IMR-90 (cell line): ENCODE measurements around the gene HNRNPC. TPM values are rescaled to one million over a fixed set of nuclear protein-coding genes. Genes with fewer than 3 reads are reported as not detected.

Source experiments
- ATAC-seq: fragments of 200-7000 bp; cut with Tn5 transposase; 2 replicates; pipeline ENCODE4 v1.9.1; 2020; ENCODE audit warnings: low read depth, mild to moderate bottlenecking, moderate library complexity
- BruUV-seq: library from RNA; stranded (reverse); fragments of 400-500 nt; replicated peaks from 2 replicates; lab custom pipeline; 2021; lab: Mats Ljungman, UMichigan
- CTCF ChIA-PET: fragments of 300-600 bp; formaldehyde crosslinking; extraction: SDS; loops from one replicate; lab custom pipeline; 2021; ENCODE audit warnings: antibody characterized with exemption; lab: Yijun Ruan, JAX
- POLR2A ChIA-PET: fragments of 300-600 bp; sonication (Branson Sonifier 250); formaldehyde crosslinking; loops from one replicate; lab custom pipeline; 2022; ENCODE audit warnings: antibody characterized with exemption; ENCODE audit not compliant: unreplicated experiment; lab: Charles Lee
- DNase-seq: peaks from one replicate; pipeline ENCODE4 v3.0.0; 2013
- H2AFZ ChIP-seq: replicated peaks from 2 replicates; pipeline ENCODE3; 2013; ENCODE audit warnings: low read length, mild to moderate bottlenecking; ENCODE audit not compliant: poor library complexity
- H2AK5ac ChIP-seq: 2 replicates; pipeline ENCODE4 v1.6.1; 2013; ENCODE audit warnings: low read depth, low read length, inconsistent platforms
- H2AK9ac ChIP-seq: replicated peaks from 2 replicates; pipeline ENCODE3; 2013; ENCODE audit warnings: mild to moderate bottlenecking, low read depth, low read length, moderate library complexity; ENCODE audit not compliant: poor library complexity
- H2BK120ac ChIP-seq: 2 replicates; pipeline ENCODE4 v1.6.1; 2013; ENCODE audit warnings: low read depth, low read length, inconsistent platforms
- H2BK15ac ChIP-seq: 3 replicates; pipeline ENCODE4 v1.6.1; 2013; ENCODE audit warnings: low read depth, low read length, inconsistent platforms
- H2BK20ac ChIP-seq: 2 replicates; pipeline ENCODE4 v1.6.1; 2013; ENCODE audit warnings: low read depth, mild to moderate bottlenecking, inconsistent platforms, low read length, moderate library complexity
- H2BK5ac ChIP-seq: 2 replicates; pipeline ENCODE4 v1.6.1; 2013; ENCODE audit warnings: mild to moderate bottlenecking, low read depth, low read length, inconsistent platforms; ENCODE audit not compliant: poor library complexity, severe bottlenecking
- H3K14ac ChIP-seq: replicated peaks from 2 replicates; pipeline ENCODE4 v1.6.1; 2013; ENCODE audit warnings: low read depth, low read length, inconsistent platforms
- H3K18ac ChIP-seq: 2 replicates; pipeline ENCODE4 v1.6.1; 2013; ENCODE audit warnings: low read depth, low read length, control low read depth
- H3K23ac ChIP-seq: 2 replicates; pipeline ENCODE4 v1.6.1; 2013; ENCODE audit warnings: low read depth, low read length, inconsistent platforms
- H3K27ac ChIP-seq: 2 replicates; pipeline ENCODE4 v1.5.1; 2013; ENCODE audit warnings: mild to moderate bottlenecking, control low read depth, low read length; ENCODE audit not compliant: insufficient read depth
- H3K27me3 ChIP-seq: 2 replicates; pipeline ENCODE4 v1.6.1; 2013; ENCODE audit warnings: low read length; ENCODE audit not compliant: control insufficient read depth, insufficient read depth
- H3K36me3 ChIP-seq: 2 replicates; pipeline ENCODE4 v1.6.1; 2013; ENCODE audit warnings: low read length, mixed read lengths; ENCODE audit not compliant: control insufficient read depth, insufficient read depth
- H3K4ac ChIP-seq: 2 replicates; pipeline ENCODE4 v1.6.1; 2013; ENCODE audit warnings: low read depth, low read length, inconsistent platforms
- H3K4me1 ChIP-seq: 2 replicates; pipeline ENCODE4 v1.6.1; 2013; ENCODE audit warnings: low read length, mixed read lengths; ENCODE audit not compliant: control insufficient read depth, insufficient read depth
- H3K4me2 ChIP-seq: 2 replicates; pipeline ENCODE4 v1.6.1; 2013; ENCODE audit warnings: low read depth, mild to moderate bottlenecking, control low read depth, low read length, moderate library complexity
- H3K4me3 ChIP-seq: 2 replicates; pipeline ENCODE4 v1.5.1; 2013; ENCODE audit warnings: low read depth, mild to moderate bottlenecking, control low read depth, low read length, moderate library complexity; ENCODE audit not compliant: insufficient read depth
- H3K56ac ChIP-seq: 2 replicates; pipeline ENCODE4 v1.6.1; 2013; ENCODE audit warnings: low read length, inconsistent platforms; ENCODE audit not compliant: insufficient read depth; ENCODE audit errors: extremely low read depth
- H3K79me1 ChIP-seq, 2 experiments: 2 replicates each; pipeline ENCODE4 v1.6.1; 2013; ENCODE audit warnings: low read length in 2 of 2, inconsistent platforms in 1 of 2, low read depth in 1 of 2
- H3K9ac ChIP-seq: 2 replicates; pipeline ENCODE4 v1.6.1; 2013; ENCODE audit warnings: low read depth, low read length, control low read depth
- H3K9me1 ChIP-seq: 2 replicates; pipeline ENCODE4 v1.6.1; 2013; ENCODE audit warnings: low read length, inconsistent platforms; ENCODE audit not compliant: insufficient read depth
- H3K9me3 ChIP-seq: 2 replicates; pipeline ENCODE4 v1.6.1; 2013; ENCODE audit warnings: low read length; ENCODE audit not compliant: control insufficient read depth, insufficient read depth
- H4K20me1 ChIP-seq: 2 replicates; pipeline ENCODE4 v1.6.1; 2013; ENCODE audit warnings: low read length, inconsistent platforms; ENCODE audit not compliant: insufficient read depth
- H4K5ac ChIP-seq: 2 replicates; pipeline ENCODE4 v1.6.1; 2013; ENCODE audit warnings: mild to moderate bottlenecking, low read depth, low read length, control low read depth
- H4K8ac ChIP-seq, 2 experiments: 2 replicates each; pipeline ENCODE4 v1.6.1; 2013; ENCODE audit warnings: low read depth in 2 of 2, low read length in 2 of 2, control low read depth in 1 of 2, inconsistent platforms in 1 of 2
- H4K91ac ChIP-seq: 2 replicates; pipeline ENCODE4 v1.6.1; 2013; ENCODE audit warnings: low read depth, low read length, inconsistent platforms; ENCODE audit not compliant: insufficient read depth
- CEBPB ChIP-seq: IDR thresholded peaks from 2 replicates; pipeline ENCODE4 v1.6.1; 2012; ENCODE audit warnings: low read depth, low read length, improper control_type of control experiment
- CTCF ChIP-seq: conservative IDR thresholded peaks from 2 replicates; pipeline ENCODE4 v1.5.1; 2012; ENCODE audit warnings: mild to moderate bottlenecking, low read depth, low read length, improper control_type of control experiment
- WGBS, 2 experiments: methylation state at CpG; one replicate each; pipeline versions ENCODE4 v1.1.5 to v1.1.7; 2013; ENCODE audit warnings: missing lambda C conversion rate in 2 of 2; ENCODE audit not compliant: insufficient read length in 1 of 2; ENCODE audit errors: extremely low coverage in 2 of 2; 5-methylcytosine and 5-hydroxymethylcytosine counted together
- dilution Hi-C: fragments of 300-500 bp; cut with HindIII; formaldehyde crosslinking; loops from one replicate; pipeline ENCODE4 v1.14.3; 2018; ENCODE audit warnings: low sequenced_read_pairs; ENCODE audit not compliant: unreplicated experiment
- in situ Hi-C: fragments of 300-500 bp; cut with MboI; formaldehyde crosslinking; loops from 3 replicates; pipeline ENCODE4 v1.14.3; 2019; ENCODE audit warnings: low sequenced_read_pairs, inconsistent platforms, mixed read lengths
- intact Hi-C: fragments of 100-400 bp; cut with micrococcal nuclease; formaldehyde crosslinking; loops from 2 replicates; pipeline ENCODE4 v1.10.0; 2022
- polyA plus RNA-seq, 3 experiments: library from polyadenylated mRNA; depleted of rRNA; stranded (reverse); fragments of >200 nt; gene quantifications; 2 replicates each; pipeline ENCODE4 v1.2.3, GENCODE V29; 2012; ENCODE audit warnings: low replicate concordance in 1 of 3
- total RNA-seq: library from RNA; depleted of rRNA; stranded (reverse); fragments of >200 nt; gene quantifications from 2 replicates; pipeline ENCODE4 v1.2.3, GENCODE V29; 2012

HNRNPC gene
- total and polyA plus RNA-seq, 2 of the 4 experiments (the other 2 are of a cell fraction): 308 to 615 TPM

DNA sequence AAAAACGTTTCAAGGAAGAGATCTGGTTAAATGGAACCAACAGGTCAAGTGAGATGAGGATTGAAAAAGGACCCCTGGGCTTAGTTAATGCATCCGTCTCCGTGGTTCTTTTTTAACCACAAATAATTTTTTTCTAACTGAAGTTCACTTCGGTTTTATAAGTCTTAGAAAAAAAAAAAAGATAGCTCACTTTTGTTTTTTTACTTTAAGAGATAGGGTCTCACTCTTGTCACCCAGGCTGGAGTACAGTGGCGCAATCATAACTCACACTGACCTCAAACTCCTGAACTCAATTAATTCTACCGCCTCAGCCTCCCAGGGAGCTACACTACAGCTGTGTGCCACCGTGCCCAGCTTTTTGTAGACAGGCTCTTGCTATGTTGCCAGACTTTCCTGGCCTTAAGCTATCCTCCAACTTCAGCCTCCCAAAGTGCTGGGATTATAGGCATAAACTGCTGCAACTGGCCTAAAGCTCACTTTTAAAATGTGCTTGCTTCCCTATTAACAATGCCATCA is 11.8 kb downstream of the HNRNPC start:
- intact Hi-C loops (no loop called here), dilution Hi-C loops (no loop called here), in situ Hi-C loops (no loop called here)
- BruUV-seq: no TSS peak
- TF ChIP-seq CTCF (no peak), CEBPB (peak; percentile 56)
- Histone ChIP-seq H4K8ac (no peak overlapping the region; a peak in 1 of 4 replicates), H2BK5ac (no peak overlapping the region), H3K36me3 (peaks cover 38% of the 10 kb centered on the region), H3K23ac (peak overlapping the region; percentile 24; the same call in 1 of the 2 replicates), H3K9ac (no peak overlapping the region), H3K79me1 (peaks cover 4 to 42% of the 10 kb centered on the region in 2 experiments; a peak in 3 of 4 replicates), H3K9me3 (no peaks in the 10 kb centered on the region), H3K4me3 (no peak overlapping the region), H2BK15ac (no peak overlapping the region), H3K4me2 (no peak overlapping the region), H3K4me1 (peaks cover 8% of the 10 kb centered on the region), H3K56ac (no peak overlapping the region), H3K27me3 (no peaks in the 10 kb centered on the region), H3K27ac (no peak overlapping the region), H2AFZ (no peak overlapping the region), H2BK20ac (no peak overlapping the region), H3K14ac (no peak overlapping the region; the same call in 1 of the 2 replicates), H4K5ac (no peak overlapping the region), H2AK5ac (no peak overlapping the region), H3K18ac (no peak overlapping the region), H4K91ac (no peak overlapping the region), H4K20me1 (peaks cover 95% of the 10 kb centered on the region), H2AK9ac (no peak overlapping the region), H3K4ac (no peak overlapping the region), H2BK120ac (no peak overlapping the region), H3K9me1 (peaks cover 21% of the 10 kb centered on the region)
- ChIA-PET CTCF (no interaction called here), POLR2A (interaction anchor here (0.6 kb wide), 2 partner anchors 10 to 17 kb away, joined by 3 read pairs; no protein-coding TSS in a partner anchor)
- DNase-seq: no peak
- WGBS, 2 experiments: 92% methylated on average over 2 of the region's 7 CpGs; no CpG with 5 or more reads in 1 of the 2 experiments
- no peak for ATAC-seq
